ENCODE data around the gene LCN1.

LCN1 gene

DNA sequence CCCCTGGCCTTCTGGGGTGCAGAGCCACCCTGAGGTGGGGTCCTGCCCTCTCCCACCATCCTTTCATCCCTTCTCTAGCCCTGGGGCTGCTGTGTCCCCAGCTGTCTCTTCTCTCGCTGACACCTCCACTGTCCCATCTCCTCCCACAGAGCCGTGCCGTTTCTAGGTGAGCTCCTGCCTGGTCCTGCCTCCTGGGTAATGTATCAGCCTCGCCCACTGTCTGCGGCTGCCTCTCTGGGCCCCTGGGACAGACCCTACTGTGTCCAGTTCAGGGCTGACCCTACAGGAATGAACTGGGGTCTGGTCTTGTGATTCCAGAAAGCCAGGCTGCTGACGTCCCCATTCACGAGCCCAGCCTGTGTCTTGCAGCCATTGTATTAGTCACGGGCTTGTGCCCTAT lies 44.4 kb downstream of the LCN1 start:
- in situ Hi-C loops (cut with MboI; ENCODE audit: low sequenced_read_pairs) = no loop called here

DNA sequence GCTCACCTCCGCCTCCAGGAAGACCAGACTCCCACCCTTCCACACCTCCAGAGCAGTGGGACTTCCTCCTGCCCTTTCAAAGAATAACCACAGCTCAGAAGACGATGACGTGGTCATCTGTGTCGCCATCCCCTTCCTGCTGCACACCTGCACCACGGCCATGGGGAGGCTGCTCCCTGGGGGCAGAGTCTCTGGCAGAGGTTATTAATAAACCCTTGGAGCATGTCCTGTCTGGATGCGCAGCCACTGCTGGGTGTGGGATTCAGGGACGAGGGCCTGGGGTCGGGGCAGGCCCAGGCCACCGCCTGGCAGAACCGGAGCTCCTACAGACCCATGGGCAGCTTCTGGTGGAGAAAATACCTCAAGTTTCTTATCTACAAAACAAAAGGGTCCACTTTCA lies 45.3 kb downstream of the LCN1 start:
- in situ Hi-C loops (cut with MboI; ENCODE audit: low sequenced_read_pairs) = no loop called here

DNA sequence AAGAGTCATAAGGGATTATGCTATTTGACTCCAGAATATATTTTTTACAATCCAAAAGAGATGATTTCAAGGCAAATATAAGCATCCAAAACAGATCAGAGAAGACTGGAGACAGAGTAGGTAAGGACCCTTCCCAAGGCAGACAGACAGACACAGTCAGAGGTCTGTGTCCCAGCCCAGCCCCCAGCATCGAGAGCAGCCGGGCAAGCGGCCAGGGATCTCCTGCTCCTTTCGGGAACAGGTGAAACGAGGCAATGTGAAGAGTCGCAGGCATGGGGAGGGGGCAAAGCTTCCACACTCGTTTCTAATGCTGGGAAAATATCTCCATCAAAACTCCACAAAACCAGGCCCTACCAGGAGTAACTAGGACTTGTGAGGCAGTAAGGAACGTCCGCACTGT lies 46.1 kb downstream of the LCN1 start:
- in situ Hi-C loops (cut with MboI; ENCODE audit: low sequenced_read_pairs) = no loop called here

DNA sequence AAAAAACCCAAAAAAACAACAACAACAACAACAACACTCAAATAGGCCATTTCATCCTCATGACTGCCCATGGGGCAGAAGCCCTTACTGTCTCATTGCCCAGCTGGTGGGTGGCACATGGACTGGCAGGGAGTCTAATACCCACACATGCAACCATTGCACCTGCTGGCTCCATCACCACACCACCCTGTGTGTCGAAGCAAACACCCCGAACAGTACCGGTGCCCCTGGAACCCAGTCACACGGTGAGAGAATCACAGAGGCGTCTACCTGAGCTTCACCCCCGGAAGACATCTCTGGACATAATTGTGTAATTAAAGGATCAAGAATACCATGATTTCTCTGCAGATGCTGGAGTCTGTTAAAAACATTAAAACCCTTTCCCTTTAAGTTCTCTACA lies 46.8 kb downstream of the LCN1 start:
- in situ Hi-C loops (cut with MboI; ENCODE audit: low sequenced_read_pairs) = no loop called here

DNA sequence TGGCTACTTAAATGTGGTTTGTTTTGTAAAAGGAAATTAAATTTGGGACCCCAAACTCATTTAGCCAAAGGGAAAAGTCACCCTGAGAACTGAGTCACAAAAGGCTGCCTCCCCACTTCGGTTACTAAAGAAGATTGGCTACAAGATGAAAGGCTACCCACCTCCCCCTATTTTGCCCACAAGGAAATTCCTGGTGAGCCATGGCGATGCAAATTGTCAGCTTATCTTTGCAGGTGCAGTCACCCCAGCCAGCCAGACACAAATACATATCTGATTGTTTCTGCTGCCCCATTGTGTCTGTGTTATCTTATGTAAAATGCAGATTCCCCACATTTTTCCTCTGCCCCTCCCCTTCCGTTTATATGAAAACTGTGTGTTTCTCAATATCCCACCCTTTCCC lies 49.2 kb downstream of the LCN1 start:
- in situ Hi-C loops (cut with MboI; ENCODE audit: low sequenced_read_pairs) = no loop called here

DNA sequence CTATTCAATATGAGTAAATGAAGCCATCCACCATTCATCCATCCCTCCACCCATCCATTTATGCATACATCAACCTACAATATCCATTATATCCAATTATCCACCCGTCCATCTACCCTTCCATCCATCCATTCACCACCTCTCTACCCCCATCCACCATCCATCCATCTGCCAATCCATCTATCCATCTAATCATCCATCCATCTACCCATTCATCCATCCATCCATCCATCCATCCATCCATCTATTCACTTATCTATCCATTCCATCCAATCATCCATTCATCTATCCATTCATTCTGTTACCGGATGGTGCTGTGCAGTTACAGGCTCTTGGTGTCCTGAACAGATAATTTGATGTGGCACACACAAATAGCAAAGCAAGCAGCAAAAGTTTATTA lies 51.0 kb downstream of the LCN1 start:
- in situ Hi-C loops (cut with MboI; ENCODE audit: low sequenced_read_pairs) = no loop called here

DNA sequence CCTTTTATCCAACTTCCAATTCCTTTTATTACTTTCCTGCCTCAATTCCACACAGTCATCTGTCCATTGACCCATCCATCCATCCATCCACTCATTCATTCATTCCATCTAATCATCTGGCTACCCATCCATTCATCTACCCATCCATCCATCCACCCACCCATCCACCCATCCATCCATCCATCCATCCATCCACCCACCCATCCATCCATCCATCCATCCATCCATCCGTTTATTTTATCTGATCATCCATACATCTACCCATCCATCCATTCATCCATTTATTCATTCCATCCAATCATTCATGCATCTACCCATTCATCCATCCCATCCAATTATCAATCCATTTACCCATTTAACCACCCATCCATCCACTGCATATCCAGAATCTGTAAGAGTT lies 51.9 kb downstream of the LCN1 start:
- in situ Hi-C loops (cut with MboI; ENCODE audit: low sequenced_read_pairs) = no loop called here

DNA sequence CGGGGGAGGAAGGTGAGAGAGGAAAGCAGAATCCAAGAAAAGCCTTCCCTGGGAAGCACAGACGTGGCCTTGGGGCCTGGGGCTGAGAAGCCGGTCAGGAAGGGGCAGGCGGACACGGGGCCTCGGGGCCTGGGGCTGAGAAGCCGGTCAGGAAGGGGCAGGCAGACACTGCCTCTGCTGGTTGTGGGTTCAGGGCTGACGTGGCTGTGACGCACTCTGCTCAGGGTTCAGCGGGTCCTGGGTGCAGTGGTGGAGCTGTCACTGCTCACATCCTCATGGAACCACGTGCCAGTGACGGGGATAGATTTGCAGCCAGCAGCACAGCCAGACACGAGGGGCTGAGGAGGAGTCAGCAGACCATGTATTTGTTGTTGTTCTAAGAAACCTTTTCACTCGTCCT lies 53.1 kb downstream of the LCN1 start:
- in situ Hi-C loops (cut with MboI; ENCODE audit: low sequenced_read_pairs) = no loop called here

DNA sequence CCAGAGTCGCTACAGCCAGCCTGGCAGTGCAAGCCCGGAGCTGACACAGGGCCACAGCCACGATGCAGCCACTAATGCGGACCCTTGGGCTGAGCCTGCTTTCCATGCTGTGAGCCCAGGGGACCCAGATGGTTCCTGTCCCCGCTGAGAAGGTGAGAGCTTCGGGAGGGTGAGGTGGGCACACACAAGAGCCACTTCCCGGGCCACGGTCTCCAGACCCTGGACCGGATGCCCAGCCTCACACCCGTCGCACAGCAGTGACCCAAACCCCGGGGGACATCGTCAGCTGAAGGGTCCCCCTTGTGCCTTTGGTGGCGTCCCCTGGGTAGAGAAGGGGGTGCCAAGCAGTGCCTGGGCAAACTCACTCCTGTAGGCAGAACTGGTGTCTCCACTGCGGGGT lies 53.7 kb downstream of the LCN1 start:
- in situ Hi-C loops (cut with MboI; ENCODE audit: low sequenced_read_pairs) = no loop called here

All from hTERT RPE-1 (cell line).